Measurements from ENCODE around the gene PRDM16. TPM values are rescaled to one million over a fixed set of nuclear protein-coding genes. Genes with fewer than 3 reads are reported as not detected.

Gene PRDM16
- total RNA-seq, 4 donors from 2014 or later: 0.26 to 7.7 (median 0.35) TPM; not detected in 1

DNA sequence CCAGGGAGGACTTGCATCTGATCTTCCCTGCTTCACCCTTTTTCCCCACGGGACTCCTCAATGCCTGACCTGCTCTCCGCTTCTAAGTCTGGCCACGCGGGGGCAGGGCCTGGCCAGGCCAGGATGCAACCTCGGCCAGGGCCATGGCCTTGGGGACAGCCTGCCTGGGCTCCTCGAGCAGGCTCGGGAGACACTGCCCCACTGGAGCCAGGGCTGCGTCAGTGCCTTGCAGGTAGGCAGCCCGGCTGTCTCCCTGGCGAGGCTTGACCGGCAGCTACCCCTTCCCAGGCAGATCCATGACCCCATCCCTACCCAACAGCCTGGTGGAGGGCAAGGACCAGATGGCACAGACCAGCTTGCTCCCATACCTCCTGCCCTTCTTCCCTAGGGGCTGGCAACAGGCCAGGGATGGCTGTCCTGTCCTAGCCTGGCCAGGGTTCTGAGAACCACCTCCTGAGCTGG, 2.7 kb upstream of the PRDM16 start:
- H3K4me3 ChIP-seq: no peak overlapping the region
- H3K27me3 ChIP-seq: peaks cover 28 to 64% of the 10 kb centered on the region in 2 donors
- DNase-seq: peak in 1 of 2 donors; percentile 18
- intact Hi-C loops (cut with DNase I; ENCODE audit: low total_unique reads): no loop called here
- no peaks in the 10 kb centered on the region for H3K36me3 ChIP-seq
- TF ChIP-seq, protein P1, sequence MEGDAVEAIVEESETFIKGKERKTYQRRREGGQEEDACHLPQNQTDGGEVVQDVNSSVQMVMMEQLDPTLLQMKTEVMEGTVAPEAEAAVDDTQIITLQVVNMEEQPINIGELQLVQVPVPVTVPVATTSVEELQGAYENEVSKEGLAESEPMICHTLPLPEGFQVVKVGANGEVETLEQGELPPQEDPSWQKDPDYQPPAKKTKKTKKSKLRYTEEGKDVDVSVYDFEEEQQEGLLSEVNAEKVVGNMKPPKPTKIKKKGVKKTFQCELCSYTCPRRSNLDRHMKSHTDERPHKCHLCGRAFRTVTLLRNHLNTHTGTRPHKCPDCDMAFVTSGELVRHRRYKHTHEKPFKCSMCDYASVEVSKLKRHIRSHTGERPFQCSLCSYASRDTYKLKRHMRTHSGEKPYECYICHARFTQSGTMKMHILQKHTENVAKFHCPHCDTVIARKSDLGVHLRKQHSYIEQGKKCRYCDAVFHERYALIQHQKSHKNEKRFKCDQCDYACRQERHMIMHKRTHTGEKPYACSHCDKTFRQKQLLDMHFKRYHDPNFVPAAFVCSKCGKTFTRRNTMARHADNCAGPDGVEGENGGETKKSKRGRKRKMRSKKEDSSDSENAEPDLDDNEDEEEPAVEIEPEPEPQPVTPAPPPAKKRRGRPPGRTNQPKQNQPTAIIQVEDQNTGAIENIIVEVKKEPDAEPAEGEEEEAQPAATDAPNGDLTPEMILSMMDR (IDR thresholded peaks at IDR 0.05): peak in 3 of 4 experiments; percentile 16 to 31 (median 24)
- no peak for TF ChIP-seq POLR2A (IDR thresholded peaks at IDR 0.05)
- H3K27ac ChIP-seq: no peak overlapping the region
- H3K4me1 ChIP-seq: peaks cover 0 to 21% of the 10 kb centered on the region in 2 donors
- H3K9me3 ChIP-seq: no peaks in the 10 kb centered on the region

DNA sequence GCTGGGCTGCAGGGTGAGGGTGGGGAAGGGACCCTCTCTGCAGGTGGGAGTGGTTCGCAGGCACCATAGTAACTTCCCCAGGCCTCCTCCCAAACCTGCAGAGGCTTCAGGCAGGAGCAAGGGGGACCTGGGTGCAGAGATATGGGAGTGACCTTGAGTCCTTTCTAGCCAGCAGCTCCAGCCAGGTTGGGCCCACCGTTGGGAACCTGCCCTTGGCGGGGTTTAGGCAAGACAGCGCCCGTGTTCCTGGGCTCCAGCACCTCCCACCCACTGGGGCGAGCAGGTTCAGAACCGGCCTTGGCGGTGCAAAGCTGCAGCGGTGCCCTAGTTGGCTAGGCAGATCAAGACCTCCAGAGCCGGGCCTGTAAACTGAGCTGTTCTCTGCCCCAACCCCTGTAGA, 2.2 kb upstream of the PRDM16 start:
- no peaks in the 10 kb centered on the region for H3K36me3 ChIP-seq
- DNase-seq: no peak
- intact Hi-C loops (cut with DNase I; ENCODE audit: low total_unique reads): no loop called here
- no peak overlapping the region for H3K4me3 ChIP-seq
- peaks cover 28 to 64% of the 10 kb centered on the region in 2 donors for H3K27me3 ChIP-seq
- no peak overlapping the region for H3K27ac ChIP-seq
- peaks cover 0 to 21% of the 10 kb centered on the region in 2 donors for H3K4me1 ChIP-seq
- H3K9me3 ChIP-seq: no peaks in the 10 kb centered on the region
- TF ChIP-seq, protein P1 (IDR thresholded peaks at IDR 0.05): no peak
- TF ChIP-seq POLR2A (IDR thresholded peaks at IDR 0.05): no peak

DNA sequence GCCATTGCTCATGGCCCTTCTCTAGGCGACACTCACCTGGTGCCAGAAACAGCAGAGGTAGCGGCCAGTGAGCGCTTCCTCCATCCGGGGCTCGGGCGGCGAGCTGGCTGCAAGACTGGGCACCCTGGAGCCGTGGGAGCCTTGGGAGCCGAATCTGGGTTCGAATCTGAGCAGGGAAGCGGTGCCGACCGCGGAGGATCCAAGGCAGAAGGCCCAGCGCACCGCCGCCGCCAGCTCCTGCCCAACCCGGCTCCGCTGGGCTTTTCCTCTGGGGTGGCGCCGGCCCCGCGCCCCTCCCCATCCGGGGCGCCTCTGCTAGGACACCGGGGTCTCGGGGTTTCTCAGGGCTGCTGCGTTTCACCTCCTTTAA, 1.7 kb upstream of the PRDM16 start:
- TF ChIP-seq POLR2A (IDR thresholded peaks at IDR 0.05): no peak
- TF ChIP-seq, protein P1 (IDR thresholded peaks at IDR 0.05): no peak
- Histone ChIP-seq H3K36me3 (no peaks in the 10 kb centered on the region), H3K27me3 (peaks cover 28 to 63% of the 10 kb centered on the region in 2 donors), H3K27ac (no peak overlapping the region), H3K9me3 (no peaks in the 10 kb centered on the region), H3K4me3 (no peak overlapping the region), H3K4me1 (peaks cover 0 to 21% of the 10 kb centered on the region in 2 donors)
- intact Hi-C loops (cut with DNase I; ENCODE audit: low total_unique reads): no loop called here
- DNase-seq: no peak

DNA sequence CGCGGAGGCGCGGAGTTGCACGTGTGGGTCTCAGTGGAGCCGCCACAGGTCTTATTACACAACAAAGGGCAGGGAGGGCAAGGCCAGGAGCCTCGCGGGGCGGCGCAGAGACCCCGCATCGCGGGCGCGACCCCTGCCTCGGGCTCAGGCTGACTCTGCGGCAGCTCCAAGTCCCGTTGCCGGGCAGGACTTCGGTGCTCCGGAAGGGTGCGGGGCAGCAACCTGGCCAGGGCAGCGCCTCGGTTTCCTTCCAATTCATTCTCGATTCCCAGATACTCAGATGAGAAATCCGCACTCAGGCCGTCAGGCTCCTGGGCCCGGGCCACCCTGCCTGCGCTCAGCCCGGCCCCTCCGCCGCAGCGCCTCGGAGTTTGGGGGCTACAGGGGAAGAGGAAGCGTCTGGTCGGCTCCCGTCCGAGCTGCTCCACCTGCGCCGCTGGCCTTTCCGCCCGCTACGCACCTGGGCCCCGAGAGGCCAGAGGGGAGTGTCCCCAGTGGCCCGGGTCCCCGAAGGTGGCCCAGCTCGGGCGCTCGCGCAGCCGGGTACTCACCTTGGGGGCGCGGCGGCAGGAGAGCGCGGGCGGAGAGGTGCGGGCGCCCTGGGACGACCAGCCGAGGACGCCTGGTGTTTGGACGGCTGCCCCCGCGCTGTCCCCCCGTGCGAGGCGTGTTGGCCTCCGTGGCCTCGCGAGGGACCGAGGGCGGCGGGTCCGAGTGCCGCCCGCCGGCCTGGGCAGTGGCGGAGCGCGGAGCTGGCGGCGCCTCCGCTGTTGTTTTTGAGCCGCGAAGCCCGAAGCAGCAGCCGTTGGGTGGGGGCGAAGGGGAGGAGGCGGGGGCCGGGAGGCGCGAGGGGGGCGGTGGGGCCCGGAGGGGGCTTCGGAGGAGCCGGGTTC, 1.1 kb upstream of the PRDM16 start:
- H3K9me3 ChIP-seq: no peaks in the 10 kb centered on the region
- intact Hi-C loops (cut with DNase I; ENCODE audit: low total_unique reads): no loop called here
- H3K27ac ChIP-seq: peak overlapping the region in 1 of 2 donors; percentile 3
- H3K4me1 ChIP-seq: peaks cover 0 to 21% of the 10 kb centered on the region in 2 donors
- no peaks in the 10 kb centered on the region for H3K36me3 ChIP-seq
- peak overlapping the region in 1 of 2 donors; percentile 48 for H3K4me3 ChIP-seq
- H3K27me3 ChIP-seq: peaks cover 26 to 63% of the 10 kb centered on the region in 2 donors
- DNase-seq: no peak
- TF ChIP-seq, protein P1 (IDR thresholded peaks at IDR 0.05): no peak
- TF ChIP-seq POLR2A (IDR thresholded peaks at IDR 0.05): no peak

Measured in uterus (tissue), 4 donors.